ENCODE measurements around the gene MPP3.

GRCh38 chr17:43860927-43861622 is 28.1 kb upstream of the MPP3 start:
- no peak for TF ChIP-seq ETV6 (CRISPR knock-in tag; IDR thresholded peaks at IDR 0.05)
- no peak for TF ChIP-seq RELA (CRISPR knock-in tag; IDR thresholded peaks at IDR 0.05; ENCODE audit: borderline replicate concordance)
- no peak for TF ChIP-seq GRHL2 (CRISPR knock-in tag; IDR thresholded peaks at IDR 0.05; ENCODE audit: insufficient replicate concordance, severe bottlenecking)
- no peak for TF ChIP-seq CTCF (IDR thresholded peaks at IDR 0.05)
- no peak for TF ChIP-seq ATF1 (CRISPR knock-in tag; IDR thresholded peaks at IDR 0.05)
- no peak for TF ChIP-seq STAT6 (CRISPR knock-in tag; conservative IDR thresholded peaks at IDR 0.05; ENCODE audit: low read depth)
- no peak for TF ChIP-seq CREB1 (CRISPR knock-in tag; IDR thresholded peaks at IDR 0.05)
- TF ChIP-seq ATF6 (CRISPR knock-in tag; IDR thresholded peaks at IDR 0.05): no peak
- no peak for TF ChIP-seq USF2 (CRISPR knock-in tag; IDR thresholded peaks at IDR 0.05)
- no peak for TF ChIP-seq MLX (CRISPR knock-in tag; IDR thresholded peaks at IDR 0.05)
- no peak for TF ChIP-seq ELF4 (CRISPR knock-in tag; IDR thresholded peaks at IDR 0.05; ENCODE audit: low read depth)
- no peak for TF ChIP-seq IRF2 (CRISPR knock-in tag; IDR thresholded peaks at IDR 0.05; ENCODE audit: borderline replicate concordance, low read depth)
- no peak for TF ChIP-seq CREM (CRISPR knock-in tag; IDR thresholded peaks at IDR 0.05)
